HepG2 (cell line): ENCODE measurements around the gene OR6S1. TPM values are rescaled to one million over a fixed set of nuclear protein-coding genes. Genes with fewer than 3 reads are reported as not detected.

ENCODE experiments used
- FOSL2 ChIP-seq: sonication (generic); formaldehyde crosslinking; IDR thresholded peaks from 2 replicates; pipeline ENCODE4 v1.4.0; 2020; ENCODE audit warnings: missing genetic modification reagents
- FOXJ3 ChIP-seq: sonication (generic); formaldehyde crosslinking; IDR thresholded peaks from 2 replicates; pipeline ENCODE4 v1.4.0; 2020; ENCODE audit warnings: missing genetic modification reagents, mild to moderate bottlenecking, borderline replicate concordance
- GTF2F1 ChIP-seq: fragments of 150-350 bp; IDR thresholded peaks from 2 replicates; pipeline ENCODE4 v1.6.1; 2014; ENCODE audit warnings: low read length
- HNRNPLL ChIP-seq: fragments of 200-400 bp; formaldehyde crosslinking; IDR thresholded peaks from 2 replicates; pipeline ENCODE4 v1.6.1; 2017; ENCODE audit warnings: mild to moderate bottlenecking, low read depth, low read length; ENCODE audit not compliant: poor library complexity, severe bottlenecking
- SMAD1 ChIP-seq: sonication (generic); formaldehyde crosslinking; IDR thresholded peaks from 2 replicates; pipeline ENCODE4 v1.4.0; 2020; ENCODE audit warnings: missing genetic modification reagents, low read depth, mild to moderate bottlenecking, borderline replicate concordance
- SOX6 ChIP-seq, 2 experiments: fragments of 450-650 bp in 1 of 2; sonication (generic) in 1 of 2; formaldehyde crosslinking in 1 of 2; IDR thresholded peaks; 2 replicates each; pipeline versions ENCODE4 v1.4.0 to v1.6.1; 2017 to 2020; ENCODE audit warnings: antibody characterized with exemption in 1 of 2, mild to moderate bottlenecking in 1 of 2, missing genetic modification reagents in 1 of 2
- U2AF1 ChIP-seq: fragments of 200-400 bp; formaldehyde crosslinking; optimal IDR thresholded peaks from 2 replicates; pipeline ENCODE3; 2017; ENCODE audit warnings: mild to moderate bottlenecking, low read depth, low read length
- UBTF ChIP-seq: sonication (generic); formaldehyde crosslinking; IDR thresholded peaks from 2 replicates; pipeline ENCODE4 v1.4.0; 2020; ENCODE audit warnings: mild to moderate bottlenecking, missing genetic modification reagents
- XRCC5 ChIP-seq: fragments of 200-400 bp; formaldehyde crosslinking; optimal IDR thresholded peaks from 2 replicates; pipeline ENCODE3; 2017; ENCODE audit warnings: mild to moderate bottlenecking, low read length
- ZFP82 ChIP-seq: sonication (generic); formaldehyde crosslinking; IDR thresholded peaks from 2 replicates; pipeline ENCODE4 v1.5.1; 2020; ENCODE audit warnings: mild to moderate bottlenecking, missing genetic modification reagents, borderline replicate concordance
- ZGPAT ChIP-seq: IDR thresholded peaks from 2 replicates; pipeline ENCODE4 v1.6.1; 2016; ENCODE audit warnings: mild to moderate bottlenecking
- ZMYM2 ChIP-seq: sonication (generic); formaldehyde crosslinking; IDR thresholded peaks from 2 replicates; pipeline ENCODE4 v1.8.0; 2022; ENCODE audit warnings: mild to moderate bottlenecking, missing genetic modification reagents
- ZNF124 ChIP-seq: sonication (generic); formaldehyde crosslinking; IDR thresholded peaks from 2 replicates; pipeline ENCODE4 v1.4.0; 2020; ENCODE audit warnings: missing genetic modification reagents
- ZNF142 ChIP-seq: sonication (generic); formaldehyde crosslinking; IDR thresholded peaks from 2 replicates; pipeline ENCODE4 v1.4.0; 2020; ENCODE audit warnings: missing genetic modification reagents
- ZNF549 ChIP-seq: sonication (generic); formaldehyde crosslinking; IDR thresholded peaks from 2 replicates; pipeline ENCODE4 v1.5.0; 2020; ENCODE audit warnings: missing genetic modification reagents
- ZNF562 ChIP-seq: sonication (generic); formaldehyde crosslinking; IDR thresholded peaks from 2 replicates; pipeline ENCODE4 v1.8.0; 2022; ENCODE audit warnings: missing genetic modification reagents, borderline replicate concordance
- polyA plus RNA-seq, 8 experiments: library from polyadenylated mRNA; depleted of rRNA in 3 of 8; stranded (reverse) in 7 of 8; unstranded in 1 of 8; fragments of >200 nt; fragmentation: Illumina TruSeq in 4 of 8; extraction: Trizol in 4 of 8; gene quantifications; 2 replicates each; pipeline versions ENCODE4 v1.2.1 to v1.2.3, GENCODE V29; 2011 to 2016; ENCODE audit warnings: low read depth in 4 of 8, missing spikeins in 1 of 8, mixed read lengths in 1 of 8; ENCODE audit not compliant: insufficient read depth in 1 of 8
- total RNA-seq, 5 experiments: library from RNA; depleted of rRNA; stranded (reverse); fragments of >200 nt; fragmentation: Illumina TruSeq; extraction: Trizol; gene quantifications; 2 replicates each; pipeline ENCODE4 v1.2.3, GENCODE V29; 2016; ENCODE audit warnings: low read depth in 1 of 5

Gene OR6S1
- total and polyA plus RNA-seq, 2 of the 13 experiments (the other 11 are each of a cell fraction or from before 2014, with no cell fraction given), result 0.09 TPM; not detected in 1

GRCh38 chr14:20632831-20633691 lies 8.4 kb downstream of the OR6S1 start (continued):
- TF ChIP-seq SMAD1 (CRISPR knock-in tag) (no peak; the same call in 1 of the 2 replicates), ZNF142 (CRISPR knock-in tag) (peak; percentile 50; the same call in 1 of the 2 replicates), HNRNPLL (peak; percentile 56), ZGPAT (CRISPR knock-in tag) (peak; percentile 77; the same call in 1 of the 2 replicates), FOXJ3 (CRISPR knock-in tag) (peak; percentile 19; the same call in 1 of the 2 replicates), ZNF549 (CRISPR knock-in tag) (no peak), UBTF (CRISPR knock-in tag) (peak; percentile 37; the same call in 1 of the 2 replicates), XRCC5 (peak; percentile 11), GTF2F1 (0 out of 2 replicates have a peak, but pooled peaks have one; percentile 28), ZFP82 (CRISPR knock-in tag) (no peak), SOX6 (IDR thresholded peaks at IDR 0.05) (no peak), SOX6 (CRISPR knock-in tag; IDR thresholded peaks at IDR 0.05) (peak; percentile 71), U2AF1 (peak; percentile 40), FOSL2 (CRISPR knock-in tag) (peak; percentile 30; the same call in 1 of the 2 replicates), ZMYM2 (peak; percentile 94; the same call in 1 of the 2 replicates), ZNF562 (CRISPR knock-in tag) (no peak), ZNF124 (CRISPR knock-in tag) (peak; percentile 84; the same call in 1 of the 2 replicates)
